SU-DHL-6 (cell line): Measurements from ENCODE around the gene EPO.

Source experiments
- H2AFZ ChIP-seq: fragments of 200-600 bp; sonication (generic); 2 replicates; pipeline ENCODE4 v1.6.1; 2014; ENCODE audit warnings: low read depth, mild to moderate bottlenecking, moderate library complexity, mixed read lengths, antibody characterized with exemption, low read length; ENCODE audit not compliant: severe bottlenecking
- H3F3A ChIP-seq: fragments of 200-600 bp; shearing (Covaris generic); 2 replicates; pipeline ENCODE4 v1.6.0; 2016; ENCODE audit warnings: antibody characterized with exemption, mild to moderate bottlenecking; ENCODE audit not compliant: insufficient read depth
- H3K27ac ChIP-seq: fragments of 200-600 bp; sonication (generic); 2 replicates; pipeline ENCODE4 v1.5.1; 2016; ENCODE audit warnings: low read depth, mild to moderate bottlenecking, low read length, moderate library complexity, mixed read lengths
- H3K27me3 ChIP-seq: fragments of 200-600 bp; sonication (generic), shearing (Covaris generic); 2 replicates; pipeline ENCODE4 v1.6.0; 2014; ENCODE audit warnings: mild to moderate bottlenecking, low read length
- H3K36me3 ChIP-seq: fragments of 200-600 bp; sonication (generic); 2 replicates; pipeline ENCODE4 v1.6.1; 2014; ENCODE audit warnings: mild to moderate bottlenecking, low read length, mixed read lengths
- H3K4me2 ChIP-seq: fragments of 300-600, 200-600 bp; shearing (Covaris generic), sonication (generic); 2 replicates; pipeline ENCODE4 v1.6.0; 2014; ENCODE audit warnings: low read length, low read depth, mild to moderate bottlenecking; ENCODE audit not compliant: poor library complexity, severe bottlenecking
- H3K4me3 ChIP-seq: fragments of 200-600 bp; sonication (generic); 2 replicates; pipeline ENCODE4 v1.5.1; 2014; ENCODE audit warnings: antibody characterized with exemption, low read length, mild to moderate bottlenecking, mixed read lengths; ENCODE audit not compliant: insufficient read depth, poor library complexity, severe bottlenecking
- H3K79me2 ChIP-seq: fragments of 200-600 bp; sonication (generic); 2 replicates; pipeline ENCODE4 v1.6.1; 2014; ENCODE audit warnings: mild to moderate bottlenecking, low read length, moderate library complexity; ENCODE audit not compliant: insufficient read depth
- H3K9ac ChIP-seq: fragments of 200-600 bp; sonication (generic); 2 replicates; pipeline ENCODE4 v1.7.0; 2014; ENCODE audit warnings: mild to moderate bottlenecking, low read length
- H3K9me2 ChIP-seq: fragments of 200-600 bp; sonication (generic); replicated peaks from 2 replicates; pipeline ENCODE4 v1.6.1; 2014; ENCODE audit warnings: low read length; ENCODE audit not compliant: insufficient read depth
- H3K9me3 ChIP-seq: fragments of 200-600 bp; sonication (generic); 2 replicates; pipeline ENCODE4 v1.6.1; 2014; ENCODE audit warnings: low read length, mixed read lengths; ENCODE audit not compliant: insufficient read depth
- H4K20me1 ChIP-seq: fragments of 200-600 bp; sonication (generic); 2 replicates; pipeline ENCODE4 v1.6.1; 2014; ENCODE audit warnings: low read depth, mild to moderate bottlenecking, antibody characterized with exemption, low read length, moderate library complexity, mixed read lengths
- CTCF ChIP-seq: fragments of 200-600 bp; sonication (generic); IDR thresholded peaks from one replicate; pipeline ENCODE4 v1.5.1; 2017; ENCODE audit warnings: antibody characterized with exemption, mild to moderate bottlenecking, low read length, moderate library complexity; ENCODE audit not compliant: insufficient read depth, poor library complexity, severe bottlenecking
- EZH2phosphoT487 ChIP-seq: fragments of 200-600 bp; sonication (generic), shearing (Covaris generic); conservative IDR thresholded peaks from 2 replicates; pipeline ENCODE4 v1.6.1; 2018; ENCODE audit warnings: mild to moderate bottlenecking, antibody characterized with exemption, low read length, moderate library complexity, mixed read lengths

EPO gene

DNA sequence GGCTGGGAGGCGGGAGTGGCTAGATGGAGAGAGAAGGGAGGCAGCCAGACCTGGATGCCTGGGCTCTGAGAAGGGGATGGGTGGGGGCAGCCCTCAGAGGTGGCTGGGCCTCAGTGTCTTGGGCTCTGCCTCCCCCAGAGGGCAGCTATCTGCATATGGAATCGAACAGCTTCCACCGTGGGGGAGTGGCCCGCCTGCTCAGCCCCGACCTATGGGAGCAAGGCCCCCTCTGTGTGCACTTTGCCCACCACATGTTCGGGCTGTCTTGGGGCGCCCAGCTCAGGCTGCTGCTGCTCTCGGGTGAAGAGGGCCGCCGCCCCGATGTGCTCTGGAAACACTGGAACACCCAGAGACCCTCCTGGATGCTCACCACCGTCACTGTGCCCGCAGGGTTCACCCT lies 16.4 kb downstream of the EPO start:
- Histone ChIP-seq H3K9ac (no peak overlapping the region), H3F3A (no peaks in the 10 kb centered on the region), H3K9me3 (no peaks in the 10 kb centered on the region), H3K27ac (no peak overlapping the region), H3K27me3 (no peaks in the 10 kb centered on the region), H3K36me3 (no peaks in the 10 kb centered on the region), H3K4me3 (no peak overlapping the region), H4K20me1 (no peaks in the 10 kb centered on the region), H2AFZ (no peak overlapping the region), H3K79me2 (no peaks in the 10 kb centered on the region), H3K4me2 (no peak overlapping the region), H3K9me2 (no peaks in the 10 kb centered on the region)
- no peak for TF ChIP-seq EZH2phosphoT487
- no peak for TF ChIP-seq CTCF

- no peaks in the 10 kb centered on the region for H4K20me1 ChIP-seq
- H3K36me3 ChIP-seq, result no peaks in the 10 kb centered on the region
- no peak overlapping the region for H3K9ac ChIP-seq
- no peak overlapping the region for H3K4me2 ChIP-seq
- no peak overlapping the region for H3K4me3 ChIP-seq
- H3K79me2 ChIP-seq, result no peaks in the 10 kb centered on the region
- no peaks in the 10 kb centered on the region for H3K27me3 ChIP-seq
- H3K27ac ChIP-seq, result no peak overlapping the region
- no peak overlapping the region for H2AFZ ChIP-seq
- no peaks in the 10 kb centered on the region for H3K9me3 ChIP-seq
- no peak for TF ChIP-seq EZH2phosphoT487
- no peak for TF ChIP-seq CTCF
- no peaks in the 10 kb centered on the region for H3K9me2 ChIP-seq
- H3F3A ChIP-seq, result no peaks in the 10 kb centered on the region
These were observed 19.7 kb downstream of the EPO start for GRCh38 chr7:100739934-100740333.

- H3K9ac ChIP-seq, result no peak overlapping the region
- no peak overlapping the region for H3K4me3 ChIP-seq
These were observed 24.3 kb downstream of the EPO start for GRCh38 chr7:100744605-100745004.

More at GRCh38 chr7:100744605-100745004, 24.3 kb downstream of the EPO start:
- no peaks in the 10 kb centered on the region for H3K79me2 ChIP-seq
- no peaks in the 10 kb centered on the region for H3K36me3 ChIP-seq
- no peak for TF ChIP-seq EZH2phosphoT487
- no peak for TF ChIP-seq CTCF
- H4K20me1 ChIP-seq, result no peaks in the 10 kb centered on the region
- H3K27ac ChIP-seq, result no peak overlapping the region
- no peaks in the 10 kb centered on the region for H3K9me3 ChIP-seq
- no peaks in the 10 kb centered on the region for H3K9me2 ChIP-seq
- no peaks in the 10 kb centered on the region for H3K27me3 ChIP-seq
- H2AFZ ChIP-seq, result no peak overlapping the region
- no peaks in the 10 kb centered on the region for H3F3A ChIP-seq
- H3K4me2 ChIP-seq, result no peak overlapping the region
